ENCODE results near the gene INSYN2B. TPM values are rescaled to one million over a fixed set of nuclear protein-coding genes. Genes with fewer than 3 reads are reported as not detected.

Gene INSYN2B
- total RNA-seq, 1 donor from 2014 or later = not detected

DNA sequence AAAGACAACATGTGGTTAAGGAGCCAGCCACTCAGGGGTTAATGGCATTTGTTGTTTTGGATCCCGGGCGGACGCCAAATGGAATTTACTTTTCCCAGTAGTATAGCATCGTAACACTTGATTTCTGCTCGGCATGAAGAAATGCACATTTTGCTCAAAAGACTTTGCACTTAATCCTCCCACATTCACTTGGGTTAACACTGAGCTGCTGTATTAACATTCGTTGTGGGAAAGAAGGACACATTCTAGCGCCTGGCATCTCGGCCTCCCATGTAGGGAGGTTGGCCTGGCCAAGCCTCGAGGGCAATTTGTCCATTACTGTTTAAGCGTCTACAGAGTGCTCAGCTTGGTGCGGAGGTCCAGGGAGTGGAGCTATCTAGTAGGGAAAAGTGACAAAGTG is 32.3 kb upstream of the INSYN2B start:
- ATAC-seq (no peak), DNase-seq (no peak)
- Histone ChIP-seq H3K9me3 (no peaks in the 10 kb centered on the region), H3K4me3 (no peak overlapping the region), H3K27me3 (ENCODE audit: low read depth) (no peaks in the 10 kb centered on the region), H3K27ac (no peak overlapping the region), H3K4me1 (no peaks in the 10 kb centered on the region), H3K36me3 (peaks cover 12% of the 10 kb centered on the region)
- intact Hi-C loops (cut with DNase I) = no loop called here
- no peak for TF ChIP-seq CTCF (IDR thresholded peaks at IDR 0.05)

- Histone ChIP-seq H3K9me3 (no peaks in the 10 kb centered on the region), H3K36me3 (peaks cover 12% of the 10 kb centered on the region), H3K27ac (no peak overlapping the region), H3K4me1 (no peaks in the 10 kb centered on the region), H3K27me3 (ENCODE audit: low read depth) (no peaks in the 10 kb centered on the region), H3K4me3 (no peak overlapping the region)
- no peak for DNase-seq
- no peak for TF ChIP-seq CTCF (IDR thresholded peaks at IDR 0.05)
- no peak for ATAC-seq
- intact Hi-C loops (cut with DNase I) = no loop called here
These were observed 31.5 kb upstream of the INSYN2B start for GRCh38 chr5:170011751-170012150.

DNA sequence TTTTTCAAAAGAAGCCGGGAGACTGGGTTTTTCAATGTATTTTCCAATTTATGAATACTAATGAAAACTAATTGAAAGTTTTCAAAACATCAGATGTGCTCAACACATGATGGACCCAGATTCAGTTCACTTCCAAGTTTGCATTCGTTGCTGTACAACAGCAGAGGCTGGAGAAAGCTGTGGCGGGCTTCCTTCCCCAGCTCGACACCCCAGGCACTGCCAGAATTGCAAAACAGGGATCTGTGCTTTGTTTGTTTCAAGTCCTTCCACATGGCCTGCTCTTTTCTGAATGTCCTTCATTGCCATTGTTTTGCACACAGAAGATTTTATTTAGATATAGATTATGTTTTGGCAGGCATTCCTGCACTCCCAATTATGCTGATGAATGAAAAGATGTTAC is 30.3 kb upstream of the INSYN2B start:
- H3K27me3 ChIP-seq (ENCODE audit: low read depth) = no peaks in the 10 kb centered on the region
- no peak overlapping the region for H3K4me3 ChIP-seq
- H3K27ac ChIP-seq = no peak overlapping the region
- DNase-seq (no peak), ATAC-seq (no peak)
- H3K4me1 ChIP-seq = no peaks in the 10 kb centered on the region
- intact Hi-C loops (cut with DNase I) = no loop called here
- no peak for TF ChIP-seq CTCF (IDR thresholded peaks at IDR 0.05)
- no peaks in the 10 kb centered on the region for H3K9me3 ChIP-seq
- H3K36me3 ChIP-seq = peaks cover 12% of the 10 kb centered on the region

DNA sequence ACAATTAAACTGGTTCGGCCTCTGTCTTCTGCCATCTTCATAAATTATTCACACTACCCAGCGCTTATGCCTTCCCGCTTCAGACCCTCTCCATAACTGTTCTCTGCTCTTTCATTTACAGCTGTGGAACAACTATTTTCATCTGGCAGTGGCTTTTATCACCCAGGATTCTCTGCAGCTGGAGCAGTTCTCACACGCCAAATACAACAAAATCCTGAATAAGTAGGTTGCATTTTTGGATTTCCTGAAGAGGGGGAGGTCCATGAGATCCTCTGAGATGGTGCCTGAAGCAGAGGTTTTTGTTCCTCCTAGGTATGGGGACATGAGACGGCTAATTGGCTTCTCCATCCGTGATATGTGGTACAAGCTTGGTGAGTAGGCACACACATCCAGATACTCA is 28.1 kb upstream of the INSYN2B start:
- Histone ChIP-seq H3K36me3 (peaks cover 12% of the 10 kb centered on the region), H3K9me3 (no peaks in the 10 kb centered on the region), H3K4me1 (no peaks in the 10 kb centered on the region), H3K27ac (no peak overlapping the region), H3K4me3 (no peak overlapping the region), H3K27me3 (ENCODE audit: low read depth) (no peaks in the 10 kb centered on the region)
- ATAC-seq (no peak), DNase-seq (no peak)
- intact Hi-C loops (cut with DNase I) = no loop called here
- TF ChIP-seq CTCF (IDR thresholded peaks at IDR 0.05) = no peak

- TF ChIP-seq CTCF (IDR thresholded peaks at IDR 0.05) = no peak
- no peaks in the 10 kb centered on the region for H3K27me3 ChIP-seq (ENCODE audit: low read depth)
- intact Hi-C loops (cut with DNase I) = no loop called here
- peaks cover 12% of the 10 kb centered on the region for H3K36me3 ChIP-seq
- no peaks in the 10 kb centered on the region for H3K4me1 ChIP-seq
- DNase-seq (no peak), ATAC-seq (no peak)
- H3K27ac ChIP-seq = no peak overlapping the region
- H3K9me3 ChIP-seq = no peaks in the 10 kb centered on the region
- H3K4me3 ChIP-seq = no peak overlapping the region
These were observed 25.7 kb upstream of the INSYN2B start for GRCh38 chr5:170006021-170006420.

DNA sequence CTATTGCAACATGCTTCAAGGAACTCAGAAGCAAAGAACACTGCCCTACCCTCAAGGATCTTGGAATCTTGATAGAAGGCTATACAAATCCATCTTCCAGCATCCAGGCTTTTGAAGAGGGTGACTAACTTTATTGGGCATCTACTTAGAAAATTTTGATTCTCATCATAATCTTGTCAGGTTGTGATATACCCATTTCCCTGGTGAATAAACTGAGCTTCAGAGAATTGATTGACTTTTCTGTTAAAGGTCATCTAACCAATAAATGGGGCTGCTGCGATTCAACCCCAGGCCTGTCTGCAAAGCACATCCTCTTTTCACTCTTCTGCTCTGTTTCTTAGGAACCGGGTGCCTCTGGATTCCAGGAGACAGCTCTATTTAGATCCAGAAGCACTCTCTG is 19.9 kb upstream of the INSYN2B start:
- intact Hi-C loops (cut with DNase I) = no loop called here
- no peaks in the 10 kb centered on the region for H3K4me1 ChIP-seq

More for the DNA sequence above, 19.9 kb upstream of the INSYN2B start:
- no peak overlapping the region for H3K4me3 ChIP-seq
- DNase-seq = no peak
- no peaks in the 10 kb centered on the region for H3K27me3 ChIP-seq (ENCODE audit: low read depth)
- ATAC-seq = no peak
- no peaks in the 10 kb centered on the region for H3K36me3 ChIP-seq
- H3K9me3 ChIP-seq = no peaks in the 10 kb centered on the region
- H3K27ac ChIP-seq = no peak overlapping the region
- TF ChIP-seq CTCF (IDR thresholded peaks at IDR 0.05) = no peak
